RWPE1 (cell line): ENCODE results near the gene IL9.
"Not testable (repeated sequence)": the region's sequence is repeated elsewhere in the genome, so short reads cannot be mapped to it uniquely, and the experiment has no call there.

Experiments used
- CTCF ChIA-PET: fragments of 350-600 bp; sonication (Branson Sonifier 250); formaldehyde crosslinking; extraction: SDS; loops from one replicate; lab custom pipeline; 2021; lab: Yijun Ruan, JAX
- POLR2A ChIA-PET: fragments of 400-600 bp; formaldehyde crosslinking; extraction: SDS; loops from one replicate; lab custom pipeline; 2020; ENCODE audit warnings: antibody characterized with exemption; ENCODE audit not compliant: low non-redundant PET; lab: Yijun Ruan, JAX
- DNase-seq: peaks from one replicate; pipeline ENCODE4 v3.0.0; 2012; ENCODE audit warnings: low spot score
- H3K27ac ChIP-seq: fragments of 450-650 bp; 2 replicates; pipeline ENCODE4 v1.5.1; 2017
- CTCF ChIP-seq: fragments of 450-650 bp; conservative IDR thresholded peaks from 2 replicates; pipeline ENCODE4 v1.5.1; 2017; ENCODE audit warnings: low read depth, mild to moderate bottlenecking

Gene IL9

GRCh38 chr5:135862744-135863143 is 32.9 kb downstream of the IL9 start:
- TF ChIP-seq CTCF, result no peak
- no peak overlapping the region for H3K27ac ChIP-seq
- no peak for DNase-seq
- CTCF ChIA-PET, result no interaction called here
- POLR2A ChIA-PET, result no interaction called here

- ChIA-PET CTCF (no interaction called here), POLR2A (no interaction called here)
- no peak for TF ChIP-seq CTCF
Measured at GRCh38 chr5:135862086-135862485, 33.6 kb downstream of the IL9 start.

GRCh38 chr5:135861641-135862040 is 34.0 kb downstream of the IL9 start:
- no peak for TF ChIP-seq CTCF
- DNase-seq, result no peak
- ChIA-PET POLR2A (no interaction called here), CTCF (no interaction called here)
- no peak overlapping the region for H3K27ac ChIP-seq

More at GRCh38 chr5:135862086-135862485, 33.6 kb downstream of the IL9 start:
- no peak overlapping the region for H3K27ac ChIP-seq
- no peak for DNase-seq

- no peak overlapping the region for H3K27ac ChIP-seq
- DNase-seq, result no peak
- no peak for TF ChIP-seq CTCF
- POLR2A ChIA-PET, result no interaction called here
- CTCF ChIA-PET, result no interaction called here
Measured at GRCh38 chr5:135859641-135860040, 36.0 kb downstream of the IL9 start.

GRCh38 chr5:135859186-135859585 is 36.5 kb downstream of the IL9 start:
- DNase-seq, CTCF ChIA-PET, POLR2A ChIA-PET, H3K27ac ChIP-seq: not testable (repeated sequence)

- POLR2A ChIA-PET, result no interaction called here
Measured at GRCh38 chr5:135857630-135858311, 37.9 kb downstream of the IL9 start.

More at GRCh38 chr5:135857630-135858311, 37.9 kb downstream of the IL9 start:
- no peak for DNase-seq
- TF ChIP-seq CTCF, result no peak
- H3K27ac ChIP-seq, result no peak overlapping the region
- CTCF ChIA-PET, result no interaction called here
